GM18505 (cell line): Measurements from ENCODE around the gene IL18R1.

Experiments
- ATAC-seq: cut with Tn5 transposase; IDR thresholded peaks from one replicate; pipeline ENCODE4 v1.9.1; 2021; ENCODE audit not compliant: unreplicated experiment
- POLR2A ChIP-seq: IDR thresholded peaks from 4 replicates; pipeline ENCODE4 v1.6.1; 2011; ENCODE audit warnings: borderline replicate concordance; ENCODE audit not compliant: insufficient read depth, insufficient read length; ENCODE audit errors: extremely low read depth

Gene IL18R1

DNA sequence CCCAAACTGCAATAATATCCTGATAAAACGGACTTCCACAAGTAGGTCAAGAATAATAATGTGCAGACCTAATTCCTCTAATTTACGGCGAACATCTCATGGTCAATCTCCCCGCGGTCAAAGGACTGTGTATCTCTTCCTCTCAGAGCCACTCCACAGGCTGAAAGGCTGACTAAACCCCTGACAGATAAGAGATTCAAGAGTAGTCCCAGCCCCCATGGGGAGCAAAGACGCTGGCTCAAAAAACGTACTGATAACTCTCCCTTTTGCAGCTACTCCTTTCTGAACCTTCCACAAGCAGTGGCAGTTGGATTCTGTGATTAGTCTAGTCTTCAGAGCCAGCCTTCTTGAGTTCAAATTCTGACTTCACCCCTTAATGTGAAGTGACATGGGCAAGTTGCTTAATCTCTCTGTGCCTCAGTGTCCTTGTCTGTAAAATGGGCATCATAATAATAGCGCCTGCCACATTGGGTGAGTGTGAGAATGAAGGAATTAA, 19.7 kb upstream of the IL18R1 start:
- TF ChIP-seq POLR2A, result no peak
- no peak for ATAC-seq

DNA sequence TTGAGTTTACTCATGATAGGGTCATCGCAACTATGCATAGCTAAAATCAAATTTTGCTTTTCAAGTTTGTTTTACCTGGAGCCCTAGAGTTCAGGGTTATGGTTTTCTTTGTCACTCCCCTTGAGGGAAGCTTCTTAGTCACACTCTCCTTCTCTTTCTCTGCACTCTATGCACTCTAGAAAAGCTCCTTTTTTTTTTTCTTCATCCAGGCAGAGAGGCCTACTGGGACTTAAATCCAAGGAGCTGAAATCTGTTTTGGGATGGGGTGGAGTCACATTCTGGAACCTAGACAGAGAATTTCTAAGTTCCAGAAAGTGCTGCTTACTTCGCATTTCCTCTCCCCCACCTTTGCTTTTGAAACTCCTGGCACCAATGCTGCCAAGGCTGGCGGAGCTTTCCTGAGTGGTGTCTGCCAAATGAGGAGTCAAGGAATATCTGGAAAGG, 19.1 kb upstream of the IL18R1 start:
- no peak for TF ChIP-seq POLR2A
- ATAC-seq, result no peak

DNA sequence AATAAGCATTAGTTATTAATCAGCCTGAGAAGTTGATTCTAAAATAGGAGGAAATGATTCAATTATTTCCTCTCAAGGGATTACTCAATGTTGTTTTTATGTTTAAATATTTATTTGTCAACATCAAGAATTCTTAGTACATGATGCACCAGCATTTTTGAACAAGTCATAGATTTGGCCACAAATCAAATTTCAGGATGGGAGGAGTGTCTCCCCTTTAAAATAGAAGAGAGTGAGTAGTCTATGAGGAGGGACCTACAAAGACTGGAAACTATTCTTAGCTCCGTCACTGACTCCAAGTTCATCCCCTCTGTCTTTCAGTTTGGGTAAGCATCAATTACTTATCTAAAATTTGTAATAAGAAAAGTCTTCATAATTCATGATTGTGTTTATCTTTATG, 18.6 kb upstream of the IL18R1 start:
- no peak for TF ChIP-seq POLR2A
- no peak for ATAC-seq

DNA sequence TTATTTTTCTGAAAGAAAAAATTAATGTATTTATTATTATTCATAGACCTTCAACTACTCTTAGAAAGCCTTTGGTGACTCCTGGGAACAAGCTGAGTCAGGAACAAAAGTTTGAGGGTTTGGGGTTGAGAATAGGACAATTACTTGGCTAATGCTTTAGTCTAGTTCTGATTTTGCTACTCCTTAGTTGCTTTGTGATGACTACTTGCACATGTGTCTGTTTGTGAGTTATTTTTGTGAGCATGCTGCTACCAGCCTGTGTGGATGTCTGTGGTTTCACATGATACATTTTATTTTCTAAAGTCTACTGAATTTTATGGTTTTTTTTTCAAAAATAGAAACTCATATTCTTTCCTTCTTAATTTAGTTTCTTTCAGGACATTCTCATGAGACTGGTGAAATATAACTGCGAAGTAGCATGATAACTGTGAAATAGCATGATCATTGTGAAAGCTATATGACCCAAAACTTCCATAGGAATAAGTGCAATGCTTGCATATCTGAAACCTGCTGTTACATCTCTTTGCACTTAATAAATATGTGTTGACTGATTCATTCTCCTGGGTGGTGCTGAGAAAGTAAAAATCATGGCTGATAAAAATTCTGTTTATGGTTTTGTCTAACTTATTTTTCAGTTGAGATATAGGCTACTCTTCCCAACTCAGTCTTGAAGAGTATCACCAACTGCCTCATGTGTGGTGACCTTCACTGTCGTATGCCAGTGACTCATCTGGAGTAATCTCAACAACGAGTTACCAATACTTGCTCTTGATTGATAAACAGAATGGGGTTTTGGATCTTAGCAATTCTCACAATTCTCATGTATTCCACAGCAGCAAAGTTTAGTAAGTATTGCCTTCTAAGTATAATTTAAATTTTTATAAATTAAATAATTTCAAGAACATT, 17.9 kb upstream of the IL18R1 start:
- no peak for ATAC-seq
- no peak for TF ChIP-seq POLR2A

DNA sequence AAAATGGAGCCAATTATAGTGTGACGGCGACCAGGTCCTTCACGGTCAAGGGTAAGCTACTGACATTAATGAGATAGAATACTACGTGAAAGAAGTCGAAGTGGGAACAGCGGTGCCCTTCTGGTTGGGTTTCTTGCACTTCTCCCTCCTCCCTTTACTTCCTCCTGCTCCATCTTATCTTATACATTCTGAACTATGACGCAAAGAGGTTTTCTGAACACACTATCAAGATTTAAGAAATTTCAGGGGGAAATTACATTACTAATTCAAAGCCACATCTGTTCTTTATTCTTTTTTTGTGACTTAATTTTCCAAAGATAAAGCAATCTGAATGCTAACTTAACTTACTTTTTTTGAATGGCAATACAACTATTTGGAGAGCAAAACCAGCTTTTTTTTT, 14.8 kb upstream of the IL18R1 start:
- no peak for ATAC-seq
- no peak for TF ChIP-seq POLR2A

DNA sequence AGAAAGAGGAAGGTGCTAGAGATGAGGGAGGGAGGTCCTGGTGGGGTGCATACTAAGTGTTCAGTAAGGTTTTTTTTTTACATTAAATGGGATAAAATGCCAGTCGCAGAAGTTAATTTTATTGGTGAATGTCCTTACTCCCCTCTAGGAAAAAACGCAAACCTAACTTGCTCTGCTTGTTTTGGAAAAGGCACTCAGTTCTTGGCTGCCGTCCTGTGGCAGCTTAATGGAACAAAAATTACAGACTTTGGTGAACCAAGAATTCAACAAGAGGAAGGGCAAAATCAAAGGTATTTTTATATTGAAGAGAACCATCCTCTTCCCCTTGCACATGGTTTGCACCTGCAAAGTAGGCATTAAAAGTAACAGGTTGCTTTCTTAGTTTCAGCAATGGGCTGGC, 12.7 kb upstream of the IL18R1 start:
- no peak for ATAC-seq
- TF ChIP-seq POLR2A, result no peak

DNA sequence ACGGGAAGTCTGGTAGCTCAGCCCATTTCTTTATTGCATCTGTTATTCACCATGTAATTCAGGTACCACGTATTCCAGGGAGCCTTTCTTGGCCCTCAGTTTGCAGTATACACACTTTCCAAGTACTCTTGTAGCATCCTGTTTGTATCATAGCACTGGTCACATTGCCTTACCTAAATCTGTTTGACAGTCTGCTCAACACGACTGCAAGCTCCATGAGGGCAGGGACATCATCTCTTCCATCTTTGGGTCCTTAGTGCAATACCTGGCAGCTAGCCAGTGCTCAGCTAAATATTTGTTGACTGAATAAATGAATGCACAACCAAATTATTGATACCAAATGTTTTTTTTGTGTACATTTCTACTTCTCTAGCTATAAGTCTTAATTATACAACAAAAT, 11.2 kb upstream of the IL18R1 start:
- no peak for ATAC-seq
- TF ChIP-seq POLR2A, result no peak

DNA sequence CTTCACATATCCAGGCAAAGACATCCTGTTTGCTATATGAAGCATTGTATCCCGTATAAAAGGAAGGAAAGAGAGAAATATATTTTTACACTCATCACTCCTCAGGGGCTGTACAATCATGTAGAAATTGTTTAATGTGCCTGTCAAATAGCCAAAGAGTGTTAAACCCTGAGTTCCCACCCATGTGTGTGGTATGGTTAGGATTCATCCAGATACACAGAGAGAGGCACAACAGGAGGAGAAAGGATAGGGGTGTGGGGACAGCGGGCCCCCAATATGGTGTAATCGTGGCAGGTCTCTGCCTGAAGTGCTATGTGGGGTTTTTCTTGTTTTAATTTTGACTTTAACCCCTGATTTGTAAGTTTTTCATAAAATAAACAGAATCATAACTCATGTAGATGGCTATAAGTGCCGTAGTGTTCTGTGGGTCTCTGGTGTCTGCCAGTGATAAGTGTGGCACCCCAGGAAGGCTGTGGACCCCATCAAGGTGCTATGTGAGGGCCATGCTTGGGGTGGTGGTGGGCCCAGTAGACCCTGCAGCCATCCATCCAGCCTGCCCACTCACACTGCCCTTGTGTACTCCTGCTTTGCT, 10.2 kb upstream of the IL18R1 start:
- no peak for TF ChIP-seq POLR2A
- no peak for ATAC-seq

DNA sequence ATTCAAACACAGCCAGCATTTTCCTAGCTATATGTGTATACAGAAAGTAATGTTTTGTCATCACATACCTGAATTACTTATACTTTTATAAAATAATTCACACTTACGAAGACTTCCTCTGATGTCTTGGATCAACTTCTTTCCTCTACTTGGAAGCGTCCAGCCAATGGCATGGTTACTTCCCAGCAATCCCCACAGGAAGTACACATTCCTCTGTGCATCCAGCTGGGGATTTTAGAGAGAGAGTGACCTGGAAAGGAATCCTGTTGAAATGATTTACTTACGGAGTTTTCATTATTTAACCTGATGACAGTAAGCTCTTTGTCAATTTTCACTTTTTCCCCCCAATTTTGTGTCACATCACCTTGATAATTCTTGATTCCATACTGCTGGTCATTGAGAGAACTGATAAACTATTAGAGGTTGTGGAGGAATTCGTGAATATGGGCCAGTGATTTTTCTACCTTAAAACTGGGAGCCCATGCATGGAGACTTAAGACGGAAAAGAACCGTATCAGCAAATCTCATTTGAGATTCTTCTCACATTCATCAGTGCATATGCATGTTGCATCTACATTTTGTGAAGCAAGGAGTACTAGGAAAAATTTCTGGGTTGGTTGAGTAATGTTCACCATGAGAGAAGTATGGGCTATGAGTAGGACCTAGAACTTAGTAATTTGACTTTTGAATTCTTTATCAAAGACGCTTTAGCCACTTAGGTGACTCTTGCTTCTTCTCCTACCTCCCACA, 9.0 kb upstream of the IL18R1 start:
- TF ChIP-seq POLR2A, result no peak
- no peak for ATAC-seq

DNA sequence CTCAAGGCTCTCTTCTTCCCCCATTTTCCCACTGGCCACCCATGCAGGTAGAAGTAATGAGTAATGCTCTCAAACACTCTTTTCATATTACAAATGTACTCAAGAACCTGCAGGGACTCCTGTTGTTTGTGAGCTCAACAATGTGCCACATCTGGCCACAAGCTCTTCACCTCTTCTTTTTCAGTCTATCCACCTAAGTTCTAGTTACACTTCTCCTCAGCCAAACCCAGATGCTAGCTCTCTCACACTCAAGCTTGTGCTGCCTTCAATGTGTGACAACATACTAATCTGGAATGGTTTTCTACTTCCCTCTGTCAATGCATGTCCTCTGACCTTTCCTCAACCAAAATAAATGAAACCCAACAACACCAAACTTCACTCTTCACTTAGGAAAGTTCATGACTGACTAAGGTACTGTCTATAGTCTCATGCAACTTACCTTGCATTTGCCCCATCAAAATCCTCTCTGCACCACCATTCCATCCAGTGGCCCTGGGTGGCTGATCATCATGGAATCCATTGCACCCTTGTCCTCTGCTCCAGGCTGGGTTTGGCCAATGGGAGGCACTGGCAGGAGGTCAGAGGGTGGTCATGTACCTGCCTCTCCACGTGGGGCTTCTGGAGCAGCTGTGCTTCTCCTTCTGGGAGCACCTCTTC, 5.3 kb upstream of the IL18R1 start:
- no peak for ATAC-seq
- TF ChIP-seq POLR2A, result no peak

DNA sequence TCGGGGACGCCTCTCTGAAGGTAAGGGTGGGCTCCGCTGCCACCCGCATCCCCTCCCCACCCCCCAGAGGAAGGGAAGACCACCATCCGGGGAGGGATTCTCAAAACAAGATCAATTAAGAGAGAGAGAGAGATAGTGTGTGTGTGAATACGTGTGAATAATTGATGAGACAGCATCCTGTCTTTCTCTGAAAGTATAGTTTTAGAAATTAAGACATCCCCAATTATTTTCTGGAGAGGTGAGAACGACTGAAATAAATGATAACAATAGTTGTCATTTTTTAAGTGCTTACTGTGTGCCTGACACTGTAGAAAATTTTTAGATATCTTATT, 751 bp downstream of the IL18R1 start:
- TF ChIP-seq POLR2A, result no peak
- ATAC-seq, result peak; percentile 5

DNA sequence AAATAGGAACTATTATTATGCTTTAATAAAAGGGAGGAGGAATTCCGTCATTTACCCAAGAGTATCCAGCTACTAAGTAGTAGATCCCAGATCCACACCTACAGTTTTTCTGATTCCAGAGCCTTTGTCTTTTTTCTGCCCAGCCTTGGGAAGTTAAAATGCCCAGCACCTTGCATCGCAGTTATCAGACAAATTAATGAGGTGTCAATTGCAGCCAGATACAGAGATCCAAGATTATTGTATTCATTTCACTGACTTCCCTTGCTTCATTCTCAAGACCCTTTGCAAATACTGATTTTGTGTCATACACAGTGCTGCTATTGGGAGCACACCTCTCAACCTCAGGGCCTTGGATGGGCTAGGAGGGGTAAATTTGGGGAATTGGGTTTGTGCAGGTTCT, 1.1 kb downstream of the IL18R1 start:
- ATAC-seq, result no peak
- no peak for TF ChIP-seq POLR2A

DNA sequence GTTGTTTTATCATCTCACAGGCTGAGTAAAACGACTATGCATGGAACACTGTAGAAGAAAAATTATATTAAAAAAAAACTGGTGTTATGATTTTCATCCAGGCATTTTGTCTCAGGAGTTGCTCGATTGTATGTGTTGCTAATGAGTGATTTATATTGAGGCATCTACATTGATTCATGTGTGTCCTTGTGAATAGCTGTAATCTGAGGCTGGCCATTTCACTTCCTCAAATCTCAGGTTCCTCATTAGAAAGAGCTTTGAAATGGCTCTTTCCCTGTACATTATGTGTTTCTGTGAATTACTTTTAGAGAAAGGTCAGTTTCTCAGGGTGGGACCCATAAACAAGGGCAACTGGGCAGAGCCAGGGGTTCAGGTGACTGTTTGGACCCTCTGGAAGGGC, 2.3 kb downstream of the IL18R1 start:
- ATAC-seq, result peak; percentile 30
- no peak for TF ChIP-seq POLR2A
